Panc1 (cell line): Measurements from ENCODE around the gene TNIP1. TPM values are rescaled to one million over a fixed set of nuclear protein-coding genes. Genes with fewer than 3 reads are reported as not detected.

Experiments used
- ATAC-seq: fragments of 200-7000 bp; cut with Tn5 transposase; 2 replicates; pipeline ENCODE4 v1.9.1; 2020; ENCODE audit warnings: mild to moderate bottlenecking, moderate library complexity
- BruUV-seq: library from RNA; stranded (reverse); fragments of 400-500 nt; replicated peaks from 2 replicates; lab custom pipeline; 2021; lab: Mats Ljungman, UMichigan
- CTCF ChIA-PET: fragments of 300-600 bp; sonication (Branson Sonifier 250); formaldehyde crosslinking; loops from one replicate; lab custom pipeline; 2022; ENCODE audit warnings: antibody characterized with exemption; lab: Charles Lee
- POLR2A ChIA-PET: fragments of 300-600 bp; sonication (Branson Sonifier 250); formaldehyde crosslinking; loops from one replicate; lab custom pipeline; 2022; ENCODE audit warnings: antibody characterized with exemption; lab: Charles Lee
- DNase-seq: peaks from one replicate; pipeline ENCODE4 v3.0.0-alpha.2; 2010; ENCODE audit warnings: low read depth, low spot score
- H3K27ac ChIP-seq: 2 replicates; pipeline ENCODE4 v1.5.1; 2011; ENCODE audit warnings: mild to moderate bottlenecking, low read length, inconsistent platforms
- H3K27me3 ChIP-seq: fragments of 200-500 bp; sonication (Bioruptor generic); 2 replicates; pipeline ENCODE4 v1.6.0; 2014; ENCODE audit warnings: low read length, inconsistent platforms; ENCODE audit not compliant: control insufficient read depth, insufficient read depth
- H3K36me3 ChIP-seq: fragments of 200-500 bp; sonication (Bioruptor generic); 2 replicates; pipeline ENCODE4 v1.5.1; 2014; ENCODE audit warnings: inconsistent platforms, mild to moderate bottlenecking, low read length, moderate library complexity; ENCODE audit not compliant: control insufficient read depth, insufficient read depth
- H3K4me1 ChIP-seq: 2 replicates; pipeline ENCODE4 v1.5.1; 2011; ENCODE audit warnings: inconsistent platforms, mild to moderate bottlenecking, low read length, moderate library complexity; ENCODE audit not compliant: control insufficient read depth, insufficient read depth
- H3K4me3 ChIP-seq, 2 experiments: 2 replicates each; pipeline ENCODE4 v1.5.1; 2011 to 2012; ENCODE audit warnings: low read depth in 2 of 2, low read length in 2 of 2, mild to moderate bottlenecking in 2 of 2, inconsistent platforms in 1 of 2, moderate library complexity in 1 of 2
- H3K9me3 ChIP-seq: fragments of 200-500 bp; sonication (Bioruptor generic); 2 replicates; pipeline ENCODE4 v1.5.1; 2014; ENCODE audit warnings: low read depth, mild to moderate bottlenecking, inconsistent platforms, low read length, moderate library complexity; ENCODE audit not compliant: control insufficient read depth, insufficient read depth
- CTCF ChIP-seq: fragments of 450-650 bp; IDR thresholded peaks from 2 replicates; pipeline ENCODE4 v1.5.1; 2017; ENCODE audit warnings: mild to moderate bottlenecking
- POLR2AphosphoS5 ChIP-seq: IDR thresholded peaks from 2 replicates; pipeline ENCODE4 v1.6.1; 2012; ENCODE audit warnings: mild to moderate bottlenecking, low read depth, low read length, moderate library complexity
- REST ChIP-seq, 2 experiments: IDR thresholded peaks; 2 replicates each; pipeline ENCODE4 v1.6.1; 2011 to 2012; ENCODE audit warnings: low read depth in 2 of 2, control low read depth in 1 of 2, low read length in 1 of 2, mild to moderate bottlenecking in 1 of 2, moderate library complexity in 1 of 2; ENCODE audit not compliant: insufficient read depth in 1 of 2
- SIN3A ChIP-seq: IDR thresholded peaks from 2 replicates; pipeline ENCODE4 v1.6.1; 2012; ENCODE audit warnings: low read depth, mild to moderate bottlenecking, low read length, moderate library complexity, borderline replicate concordance; ENCODE audit not compliant: insufficient read depth
- TCF7L2 ChIP-seq: IDR thresholded peaks from 2 replicates; pipeline ENCODE4 v1.6.1; 2011; ENCODE audit warnings: mild to moderate bottlenecking, low read depth, low read length, inconsistent platforms
- in situ Hi-C: cut with HindIII; loops from 2 replicates; pipeline ENCODE4 v1.10.0; 2016; ENCODE audit warnings: low sequenced_read_pairs, low pct_unique_long_range_greater_than_20kb
- intact Hi-C: fragments of 100-400 bp; cut with micrococcal nuclease; formaldehyde crosslinking; loops from one replicate; pipeline ENCODE4 v1.10.0; 2022; ENCODE audit not compliant: unreplicated experiment
- total RNA-seq: library from RNA; stranded (reverse); gene quantifications from one replicate; pipeline ENCODE4 v1.2.1, GENCODE V29; 2021; ENCODE audit not compliant: unreplicated experiment

Gene TNIP1
- total RNA-seq, 1 experiment from 2014 or later = 81.9 TPM

GRCh38 chr5:151007430-151008209 lies 73.2 kb downstream of the TNIP1 start:
- no peaks in the 10 kb centered on the region for H3K9me3 ChIP-seq
- TF ChIP-seq TCF7L2 (no peak), SIN3A (no peak), CTCF (no peak)
- ATAC-seq = no peak
- H3K4me3 ChIP-seq = no peak overlapping the region
- H3K4me1 ChIP-seq = no peaks in the 10 kb centered on the region
- no peaks in the 10 kb centered on the region for H3K36me3 ChIP-seq
- ChIA-PET CTCF (no interaction called here), POLR2A (no interaction called here)
- in situ Hi-C loops = no loop called here
- no TSS peak for BruUV-seq
- no peak overlapping the region for H3K27ac ChIP-seq
- intact Hi-C loops = no loop called here
- DNase-seq = no peak
- no peaks in the 10 kb centered on the region for H3K27me3 ChIP-seq

- intact Hi-C loops = no loop called here
- BruUV-seq = no TSS peak
- H3K4me1 ChIP-seq = no peaks in the 10 kb centered on the region
- H3K27me3 ChIP-seq = no peaks in the 10 kb centered on the region
- ChIA-PET CTCF (no interaction called here), POLR2A (no interaction called here)
- in situ Hi-C loops = no loop called here
- no peaks in the 10 kb centered on the region for H3K36me3 ChIP-seq
- H3K27ac ChIP-seq = no peak overlapping the region
- DNase-seq = no peak
- TF ChIP-seq REST (IDR thresholded peaks at IDR 0.05; ENCODE audit: insufficient read depth in 1 of 2, low read depth in 2 of 2, low read length in 1 of 2) (no peak), POLR2AphosphoS5 (no peak), TCF7L2 (no peak)
- ATAC-seq = no peak
- no peaks in the 10 kb centered on the region for H3K9me3 ChIP-seq
- H3K4me3 ChIP-seq = no peak overlapping the region
Measured at GRCh38 chr5:151006704-151007334, 74.0 kb downstream of the TNIP1 start.
